Transverse colon (tissue), 4 donors: Measurements from ENCODE around the gene ACSF3.

Experiments used
- CTCF ChIP-seq, 5 experiments: fragments of 200-600 bp in 3 of 5; fragments of 450-650 bp in 2 of 5; sonication (generic) in 3 of 5; IDR thresholded peaks; 1 replicate in 2 of 5; 2 replicates in 3 of 5; pipeline ENCODE4 v1.5.1; 2016 to 2017; ENCODE audit warnings: antibody characterized with exemption in 5 of 5, inconsistent platforms in 3 of 5, mild to moderate bottlenecking in 2 of 5, moderate library complexity in 1 of 5
- POLR2AphosphoS5 ChIP-seq, 3 donors: sonication (generic); formaldehyde crosslinking; IDR thresholded peaks; one replicate each; pipeline ENCODE4 v1.6.1; 2016; ENCODE audit warnings: antibody characterized with exemption in 3 of 3

DNA sequence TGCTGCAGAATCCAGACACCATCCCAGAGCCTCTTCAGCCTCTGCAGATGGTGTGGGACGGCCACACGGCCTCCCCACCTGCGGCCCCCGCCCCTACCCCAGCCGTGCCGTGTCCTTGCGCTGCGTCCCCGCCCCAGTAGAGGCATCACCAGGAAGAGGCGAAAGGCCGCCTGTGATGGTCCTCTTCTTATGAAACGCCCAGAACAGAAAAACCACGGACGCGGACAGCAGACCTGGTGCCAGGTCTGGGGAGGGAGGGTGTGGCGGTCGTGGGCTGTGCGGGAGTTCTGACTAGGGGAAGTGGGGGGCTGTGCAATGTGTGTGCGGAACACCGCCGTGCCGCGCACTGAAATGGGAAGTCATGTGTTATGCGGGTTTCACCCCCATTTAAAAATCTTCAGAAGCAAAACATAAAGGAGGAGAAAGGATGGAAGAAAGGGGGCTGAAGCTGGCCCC lies 25.5 kb downstream of the ACSF3 start:
- no peak for TF ChIP-seq POLR2AphosphoS5 (IDR thresholded peaks at IDR 0.05)
- TF ChIP-seq CTCF (IDR thresholded peaks at IDR 0.05) = no peak
